NOMO-1 treated with dmso at 0.1 percent for 144 hours (cell line): ENCODE data around the gene TBX10.
A peak's percentile ranks its signal among the peaks of the same experiment; 100 is the strongest.
"Not testable (repeated sequence)": the region's sequence is repeated elsewhere in the genome, so short reads cannot be mapped to it uniquely, and the experiment has no call there.

Experiments
- DNase-seq: peaks from one replicate; lab custom pipeline; 2025; ENCODE audit not compliant: unreplicated experiment; lab: John Stamatoyannopoulos, UW

TBX10 gene

DNA sequence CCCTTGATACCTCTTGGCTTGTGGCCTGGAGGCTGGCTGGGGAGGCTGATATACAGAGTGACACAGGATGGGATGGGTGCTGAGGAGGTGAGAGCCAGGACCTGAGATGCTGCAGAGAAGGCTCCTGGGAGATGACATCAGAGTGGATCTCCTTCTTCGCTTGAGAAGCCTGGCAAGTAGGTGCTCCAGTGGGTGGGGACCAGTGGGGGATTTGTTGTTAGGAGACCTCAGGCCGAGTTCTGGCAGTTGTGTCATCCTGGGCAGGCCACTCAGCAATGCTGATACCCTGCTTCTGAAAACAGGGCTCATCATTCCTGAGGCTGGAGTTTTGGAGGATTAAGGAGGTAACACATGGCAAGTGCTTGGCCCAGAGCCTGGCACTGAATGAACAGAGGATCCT, 34.7 kb downstream of the TBX10 start:
- DNase-seq = no peak

DNA sequence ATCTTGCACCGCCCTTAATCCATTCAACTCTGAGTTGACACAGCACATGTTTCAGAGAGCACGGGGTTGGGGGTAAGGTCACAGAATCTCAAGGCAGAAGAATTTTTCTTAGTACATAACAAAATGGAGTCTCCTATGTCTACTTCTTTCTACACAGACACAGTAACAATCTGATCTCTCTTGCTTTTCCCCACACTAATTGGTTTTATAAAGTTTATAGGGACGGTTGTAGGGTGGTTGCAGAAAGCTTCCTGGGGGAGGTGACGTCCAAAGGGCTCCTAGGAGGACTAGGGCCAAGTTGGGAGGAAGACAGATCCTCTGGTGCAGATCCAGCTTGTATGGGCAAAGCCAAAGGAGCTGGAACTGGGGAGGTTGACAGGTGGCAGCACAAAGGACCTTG, 35.4 kb downstream of the TBX10 start:
- not testable (repeated sequence) for DNase-seq

DNA sequence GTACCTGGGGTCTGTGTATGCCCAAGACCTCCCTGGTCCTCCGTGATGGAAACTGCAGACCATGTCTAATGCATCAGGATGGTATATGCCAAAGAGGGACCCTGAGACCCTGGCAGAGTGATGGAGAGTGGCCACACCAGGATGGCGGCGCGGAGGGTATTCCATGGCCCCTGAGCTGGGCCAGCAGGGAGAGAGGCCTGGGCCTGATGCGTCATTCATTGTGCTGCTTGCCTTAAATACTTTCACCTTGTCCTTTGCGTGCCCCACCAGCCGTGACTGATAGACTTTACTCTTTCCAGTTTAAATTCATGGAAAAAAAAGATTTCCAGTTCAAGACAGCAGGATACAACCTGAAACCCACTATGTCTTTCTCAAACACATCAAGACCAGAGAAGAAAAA, 38.5 kb downstream of the TBX10 start:
- DNase-seq = no peak

DNA sequence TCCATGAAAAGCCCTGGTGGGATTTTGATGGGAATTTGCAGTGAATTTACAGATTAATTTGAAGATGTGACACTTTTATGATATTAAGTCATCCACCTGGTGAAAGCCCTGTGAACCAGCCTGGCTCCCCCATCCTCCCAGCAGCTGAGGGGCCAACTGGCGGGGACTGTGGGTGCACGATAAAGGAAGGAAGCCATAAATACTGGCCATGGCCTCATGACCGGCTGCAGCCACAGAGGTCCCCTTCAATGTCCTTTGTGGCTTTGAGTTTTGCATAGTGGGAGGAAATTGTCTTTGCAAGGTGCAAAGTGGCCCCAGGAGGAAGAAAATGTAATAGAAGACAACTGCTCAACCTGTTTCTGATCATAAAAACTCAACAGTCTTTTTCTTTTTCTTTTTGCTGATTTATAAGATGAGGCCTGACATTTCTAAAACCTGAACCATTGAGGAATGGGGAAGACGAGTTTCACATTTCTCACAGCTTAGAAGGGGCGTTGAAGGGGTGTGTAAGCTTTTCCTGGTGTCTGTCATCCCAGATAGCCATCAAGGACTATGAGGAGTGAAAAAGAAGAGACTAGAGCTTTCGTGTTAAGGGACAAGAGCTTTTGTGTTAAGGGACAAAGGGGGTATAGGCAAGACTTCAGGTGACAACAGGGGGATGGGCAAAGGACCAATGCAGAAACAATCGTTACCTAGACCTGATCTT, 39.1 kb downstream of the TBX10 start:
- peak; percentile 85 for DNase-seq

DNA sequence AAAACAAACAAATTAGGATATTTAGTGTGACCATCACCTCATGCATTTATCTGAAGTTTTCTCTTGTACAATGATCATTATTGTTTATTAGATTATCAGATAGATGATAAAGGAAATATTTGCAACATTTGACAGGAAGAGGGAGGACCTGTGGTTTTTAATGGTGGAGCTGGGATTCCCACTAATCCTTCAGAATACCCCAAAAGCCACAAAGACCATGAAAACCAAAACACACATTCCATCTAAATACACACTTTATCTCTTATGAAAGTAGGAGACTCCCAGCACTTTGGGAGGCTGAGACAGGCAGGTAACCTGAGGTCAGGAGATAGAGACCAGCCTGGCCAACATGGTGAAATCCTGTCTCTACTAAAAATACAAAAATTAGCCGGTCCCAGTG, 40.4 kb downstream of the TBX10 start:
- no peak for DNase-seq

DNA sequence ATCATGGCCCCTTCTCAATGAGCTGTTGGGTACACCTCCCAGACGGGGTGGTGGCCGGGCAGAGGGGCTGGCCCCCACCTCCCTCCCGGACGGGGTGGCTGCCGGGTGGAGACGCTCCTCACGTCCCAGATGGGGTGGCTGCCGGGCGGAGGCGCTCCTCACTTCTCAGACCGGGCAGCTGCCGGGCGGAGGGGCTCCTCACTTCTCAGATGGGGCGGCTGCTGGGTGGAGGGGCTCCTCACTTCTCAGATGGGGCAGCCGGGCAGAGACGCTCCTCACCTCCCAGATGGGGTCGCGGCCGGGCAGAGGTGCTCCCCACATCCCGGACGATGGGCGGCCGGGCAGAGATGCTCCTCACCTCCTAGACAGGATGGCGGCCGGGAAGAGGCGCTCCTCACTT, 41.6 kb downstream of the TBX10 start:
- DNase-seq = not testable (repeated sequence)

DNA sequence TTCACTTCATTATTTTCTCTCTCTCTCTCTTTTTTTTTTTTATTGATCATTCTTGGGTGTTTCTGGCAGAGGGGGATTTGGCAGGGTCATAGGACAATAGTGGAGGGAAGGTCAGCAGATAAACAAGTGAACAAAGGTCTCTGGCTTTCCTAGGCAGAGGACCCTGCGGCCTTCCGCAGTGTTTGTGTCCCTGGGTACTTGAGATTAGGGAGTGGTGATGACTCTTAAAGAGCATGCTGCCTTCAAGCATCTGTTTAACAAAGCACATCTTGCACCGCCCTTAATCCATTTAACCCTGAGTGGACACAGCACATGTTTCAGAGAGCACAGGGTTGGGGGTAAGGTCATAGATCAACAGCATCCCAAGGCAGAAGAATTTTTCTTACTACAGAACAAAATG, 42.1 kb downstream of the TBX10 start:
- DNase-seq = not testable (repeated sequence)

DNA sequence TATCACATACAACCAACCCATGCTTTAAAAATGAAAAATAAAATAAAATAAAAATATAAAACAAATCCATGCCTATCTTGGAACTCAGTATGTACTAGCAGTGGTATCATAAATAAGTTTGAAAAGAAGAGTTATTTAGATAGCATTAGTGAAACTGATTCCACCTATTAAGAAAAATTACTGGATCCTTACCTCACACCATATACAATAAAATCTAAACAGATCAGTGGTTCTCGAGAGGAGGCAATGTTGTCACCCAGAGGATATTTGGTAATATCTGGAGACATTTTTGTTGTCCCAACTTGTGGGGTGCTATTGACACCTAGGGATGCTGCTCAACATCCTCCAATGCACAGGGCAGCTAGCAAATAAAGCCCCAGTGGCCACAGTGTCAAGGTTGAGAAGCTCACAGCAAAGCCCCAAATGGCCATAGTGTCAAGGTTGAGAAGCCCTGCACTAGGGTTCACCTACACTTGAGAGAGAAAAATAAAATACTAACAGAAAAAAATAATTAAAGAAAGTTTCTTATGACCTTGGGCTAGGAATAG, 42.7 kb downstream of the TBX10 start:
- no peak for DNase-seq

DNA sequence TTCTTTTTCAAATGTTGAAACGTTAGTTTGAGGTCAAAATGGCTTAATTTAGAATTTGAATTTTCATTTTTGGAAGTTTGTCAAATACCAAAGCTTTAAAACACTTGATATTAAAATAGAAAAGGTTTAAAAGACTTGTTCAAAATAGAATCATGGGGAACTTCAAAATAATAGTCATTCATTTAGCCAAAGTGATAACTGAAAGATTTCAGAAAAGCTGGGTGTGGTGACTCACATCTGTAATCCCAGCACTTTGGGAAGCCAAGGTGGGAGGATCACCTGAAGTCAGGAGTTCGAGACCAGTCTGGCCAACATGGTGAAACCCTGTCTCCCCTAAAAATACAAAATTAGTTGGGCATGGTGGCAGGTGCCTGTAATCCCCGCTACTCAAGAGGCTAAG, 45.1 kb downstream of the TBX10 start:
- DNase-seq = no peak

DNA sequence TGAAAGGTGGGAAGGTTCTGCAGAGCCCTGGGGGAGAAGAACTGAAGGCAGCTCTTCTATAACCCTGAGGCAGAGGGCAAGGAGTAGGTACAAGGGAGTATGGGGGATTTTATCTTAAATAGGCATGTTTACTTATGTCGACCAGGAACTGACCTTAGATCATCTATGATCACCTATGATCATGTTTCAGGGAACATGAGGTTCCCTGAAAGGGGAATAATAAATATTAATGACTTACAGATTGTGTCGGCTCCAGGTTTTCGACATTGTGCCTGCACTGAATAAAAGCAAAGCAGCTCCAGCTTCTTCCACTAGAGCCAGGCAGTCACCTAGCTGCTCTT, 46.0 kb downstream of the TBX10 start:
- no peak for DNase-seq

DNA sequence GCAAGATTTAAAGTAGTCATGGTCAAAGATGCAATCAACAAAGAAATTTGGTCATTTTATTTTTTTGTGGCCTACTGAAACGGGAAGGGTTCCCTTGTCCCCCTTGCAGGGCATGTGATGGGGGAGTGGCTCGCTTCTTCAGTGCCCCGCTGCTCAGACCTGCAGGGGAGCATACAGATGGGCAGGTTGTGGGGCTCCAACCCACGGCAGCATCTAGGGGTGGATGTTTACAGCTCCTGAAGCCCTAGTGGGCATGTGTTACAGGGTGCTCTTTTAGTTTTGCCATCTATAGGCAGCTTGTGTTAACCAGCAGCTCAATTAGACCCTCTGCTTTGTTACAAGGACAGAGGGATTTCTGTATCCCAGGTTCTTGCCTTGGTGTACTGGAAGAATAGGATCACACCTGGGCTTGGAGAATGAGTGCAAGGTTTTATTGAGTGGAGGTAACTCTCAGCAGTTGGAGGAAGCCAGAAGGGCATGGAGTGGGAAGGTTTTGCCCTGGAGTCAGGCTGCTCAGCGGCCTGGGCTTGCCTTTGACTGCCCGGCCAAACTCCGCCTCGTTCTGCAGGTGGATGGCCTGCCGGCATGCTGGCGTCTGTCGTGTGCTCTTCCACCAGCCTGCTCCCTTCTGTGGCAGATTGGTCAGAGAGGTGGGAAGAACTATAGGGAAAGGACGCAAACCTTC, 46.5 kb downstream of the TBX10 start:
- DNase-seq = no peak

DNA sequence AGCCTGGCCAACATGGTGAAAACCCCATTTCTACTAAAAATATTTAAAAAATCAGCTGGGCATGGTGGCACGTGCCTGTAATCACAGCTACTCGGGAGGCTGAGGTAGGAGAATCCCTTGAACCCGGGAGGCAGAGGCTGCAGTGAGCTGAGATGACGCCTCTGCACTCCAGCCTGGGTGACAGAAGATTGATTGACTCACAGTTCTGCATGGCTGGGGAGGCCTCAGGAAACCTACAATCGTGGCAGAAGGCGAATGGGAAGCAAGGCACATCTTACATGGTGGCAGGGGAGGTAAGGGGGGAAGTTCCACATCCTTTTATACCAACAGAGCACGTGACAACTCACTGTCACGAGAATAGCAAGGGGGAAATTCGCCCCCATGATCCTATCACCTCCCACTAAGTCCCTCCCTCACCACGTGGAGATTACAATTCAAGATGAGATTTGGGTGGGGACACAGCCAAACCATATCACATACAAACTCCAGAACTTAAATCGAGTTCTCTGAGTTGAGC, 50.6 kb downstream of the TBX10 start:
- DNase-seq = not testable (repeated sequence)

DNA sequence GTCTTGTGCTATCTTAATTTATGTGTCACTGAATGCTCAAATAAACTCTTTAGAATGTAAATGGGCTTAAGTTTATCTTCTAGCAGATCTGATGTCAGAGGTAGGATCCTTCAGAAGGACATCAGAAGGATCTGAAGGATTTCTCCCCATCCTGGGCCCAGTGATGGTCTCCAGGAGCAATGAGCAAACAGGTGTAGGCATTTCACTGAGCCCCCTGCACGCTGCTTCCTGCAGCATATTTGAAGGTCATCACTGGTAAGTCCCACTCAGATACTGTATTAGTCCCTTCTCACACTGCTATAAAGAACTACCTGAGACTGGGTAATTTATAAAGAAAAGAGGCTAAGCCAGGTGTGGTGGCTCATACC, 51.4 kb downstream of the TBX10 start:
- DNase-seq = no peak

DNA sequence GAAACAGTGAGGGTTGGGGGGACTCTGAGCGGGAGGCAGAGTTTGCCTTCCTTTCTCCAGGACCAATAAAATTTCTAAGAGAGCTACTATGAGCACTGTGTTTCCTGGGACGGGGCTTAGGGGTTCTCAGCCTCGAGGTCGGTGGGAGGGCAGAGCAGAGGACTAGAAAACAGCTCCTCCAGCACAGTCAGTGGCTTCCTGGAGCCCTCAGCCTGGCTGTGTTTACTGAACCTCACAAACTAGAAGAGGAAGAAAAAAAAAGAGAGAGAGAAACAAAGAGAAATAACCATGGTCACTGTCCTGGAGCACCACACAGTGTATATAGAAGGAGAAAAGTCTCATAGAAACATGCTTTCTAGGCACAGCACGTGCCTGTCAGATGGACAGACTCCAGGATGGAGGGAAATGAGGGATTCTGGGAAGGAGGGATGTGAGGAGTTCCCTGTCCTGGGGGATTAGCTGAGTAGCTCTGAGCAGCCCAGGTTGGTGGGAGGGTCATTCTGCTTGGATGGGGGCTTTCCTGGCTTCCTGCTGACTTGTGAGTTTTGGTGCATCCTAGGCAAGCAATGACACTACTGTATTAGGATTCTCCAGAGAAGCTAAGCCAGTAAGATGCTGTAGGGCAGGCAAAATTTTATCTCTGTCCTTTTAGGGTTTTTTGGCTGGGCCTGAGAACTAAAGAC, 52.9 kb downstream of the TBX10 start:
- no peak for DNase-seq

DNA sequence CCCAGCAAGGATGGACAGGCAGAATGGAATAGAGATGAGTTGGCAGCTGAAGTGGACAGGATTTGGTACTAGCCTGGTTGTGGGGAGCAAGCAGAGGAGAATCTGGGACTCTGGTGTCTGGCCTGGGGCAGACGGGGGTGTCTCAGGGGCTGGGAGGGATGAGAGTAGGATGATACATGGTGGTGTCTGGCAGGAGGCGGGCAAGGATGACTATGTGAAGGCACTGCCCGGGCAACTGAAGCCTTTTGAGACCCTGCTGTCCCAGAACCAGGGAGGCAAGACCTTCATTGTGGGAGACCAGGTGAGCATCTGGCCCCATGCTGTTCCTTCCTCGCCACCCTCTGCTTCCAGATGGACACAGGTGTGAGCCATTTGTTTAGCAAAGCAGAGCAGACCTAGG, 53.7 kb downstream of the TBX10 start:
- no peak for DNase-seq

DNA sequence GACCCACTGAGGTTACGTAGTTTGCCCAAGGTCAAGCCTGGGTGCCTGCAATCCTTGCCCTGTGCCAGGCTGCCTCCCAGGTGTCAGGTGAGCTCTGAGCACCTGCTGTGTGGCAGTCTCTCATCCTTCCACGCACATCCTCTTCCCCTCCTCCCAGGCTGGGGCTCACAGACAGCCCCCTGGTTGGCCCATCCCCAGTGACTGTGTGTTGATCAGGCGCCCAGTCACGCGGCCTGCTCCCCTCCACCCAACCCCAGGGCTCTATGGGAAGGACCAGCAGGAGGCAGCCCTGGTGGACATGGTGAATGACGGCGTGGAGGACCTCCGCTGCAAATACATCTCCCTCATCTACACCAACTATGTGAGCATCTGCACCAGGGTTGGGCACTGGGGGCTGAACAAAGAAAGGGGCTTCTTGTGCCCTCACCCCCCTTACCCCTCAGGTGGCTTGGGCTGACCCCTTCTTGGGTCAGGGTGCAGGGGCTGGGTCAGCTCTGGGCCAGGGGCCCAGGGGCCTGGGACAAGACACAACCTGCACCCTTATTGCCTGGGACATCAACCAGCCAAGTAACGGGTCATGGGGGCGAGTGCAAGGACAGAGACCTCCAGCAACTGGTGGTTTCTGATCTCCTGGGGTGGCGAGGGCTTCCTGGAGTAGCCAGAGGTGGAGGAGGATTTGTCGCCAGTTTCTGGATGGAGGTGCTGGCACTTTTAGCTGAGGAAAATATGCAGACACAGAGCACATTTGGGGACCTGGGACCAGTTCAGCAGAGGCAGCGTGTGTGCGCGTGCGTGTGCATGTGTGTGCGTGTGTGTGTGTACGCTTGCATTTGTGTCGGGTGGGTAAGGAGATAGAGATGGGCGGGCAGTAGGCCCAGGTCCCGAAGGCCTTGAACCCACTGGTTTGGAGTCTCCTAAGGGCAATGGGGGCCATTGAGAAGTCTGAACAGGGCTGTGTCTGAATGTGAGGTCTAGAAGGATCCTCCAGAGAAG, 54.4 kb downstream of the TBX10 start:
- no peak for DNase-seq

DNA sequence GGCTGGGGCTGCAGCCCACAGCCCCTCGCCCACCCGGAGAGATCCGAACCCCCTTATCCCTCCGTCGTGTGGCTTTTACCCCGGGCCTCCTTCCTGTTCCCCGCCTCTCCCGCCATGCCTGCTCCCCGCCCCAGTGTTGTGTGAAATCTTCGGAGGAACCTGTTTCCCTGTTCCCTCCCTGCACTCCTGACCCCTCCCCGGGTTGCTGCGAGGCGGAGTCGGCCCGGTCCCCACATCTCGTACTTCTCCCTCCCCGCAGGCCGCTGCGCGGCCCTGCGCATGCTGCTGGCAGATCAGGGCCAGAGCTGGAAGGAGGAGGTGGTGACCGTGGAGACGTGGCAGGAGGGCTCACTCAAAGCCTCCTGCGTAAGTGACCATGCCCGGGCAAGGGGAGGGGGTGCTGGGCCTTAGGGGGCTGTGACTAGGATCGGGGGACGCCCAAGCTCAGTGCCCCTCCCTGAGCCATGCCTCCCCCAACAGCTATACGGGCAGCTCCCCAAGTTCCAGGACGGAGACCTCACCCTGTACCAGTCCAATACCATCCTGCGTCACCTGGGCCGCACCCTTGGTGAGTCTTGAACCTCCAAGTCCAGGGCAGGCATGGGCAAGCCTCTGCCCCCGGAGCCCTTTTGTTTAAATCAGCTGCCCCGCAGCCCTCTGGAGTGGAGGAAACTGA, 55.2 kb downstream of the TBX10 start:
- DNase-seq = peak; percentile 72

DNA sequence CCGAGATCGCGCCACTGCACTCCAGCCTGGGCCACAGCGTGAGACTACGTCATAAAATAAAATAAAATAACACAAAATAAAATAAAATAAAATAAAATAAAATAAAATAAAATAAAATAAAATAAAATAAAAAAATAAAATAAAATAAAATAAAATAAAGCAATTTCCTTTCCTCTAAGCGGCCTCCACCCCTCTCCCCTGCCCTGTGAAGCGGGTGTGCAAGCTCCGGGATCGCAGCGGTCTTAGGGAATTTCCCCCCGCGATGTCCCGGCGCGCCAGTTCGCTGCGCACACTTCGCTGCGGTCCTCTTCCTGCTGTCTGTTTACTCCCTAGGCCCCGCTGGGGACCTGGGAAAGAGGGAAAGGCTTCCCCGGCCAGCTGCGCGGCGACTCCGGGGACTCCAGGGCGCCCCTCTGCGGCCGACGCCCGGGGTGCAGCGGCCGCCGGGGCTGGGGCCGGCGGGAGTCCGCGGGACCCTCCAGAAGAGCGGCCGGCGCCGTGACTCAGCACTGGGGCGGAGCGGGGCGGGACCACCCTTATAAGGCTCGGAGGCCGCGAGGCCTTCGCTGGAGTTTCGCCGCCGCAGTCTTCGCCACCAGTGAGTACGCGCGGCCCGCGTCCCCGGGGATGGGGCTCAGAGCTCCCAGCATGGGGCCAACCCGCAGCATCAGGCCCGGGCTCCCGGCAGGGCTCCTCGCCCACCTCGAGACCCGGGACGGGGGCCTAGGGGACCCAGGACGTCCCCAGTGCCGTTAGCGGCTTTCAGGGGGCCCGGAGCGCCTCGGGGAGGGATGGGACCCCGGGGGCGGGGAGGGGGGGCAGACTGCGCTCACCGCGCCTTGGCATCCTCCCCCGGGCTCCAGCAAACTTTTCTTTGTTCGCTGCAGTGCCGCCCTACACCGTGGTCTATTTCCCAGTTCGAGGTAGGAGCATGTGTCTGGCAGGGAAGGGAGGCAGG, 56.0 kb downstream of the TBX10 start, which contains the start of gene GSTP1:
TSS of gene GSTP1 (plus strand) at position 566 of the 958 bp plus-strand sequence. CDS start at position 598, 32 bp downstream.
- DNase-seq = peak; percentile 85

DNA sequence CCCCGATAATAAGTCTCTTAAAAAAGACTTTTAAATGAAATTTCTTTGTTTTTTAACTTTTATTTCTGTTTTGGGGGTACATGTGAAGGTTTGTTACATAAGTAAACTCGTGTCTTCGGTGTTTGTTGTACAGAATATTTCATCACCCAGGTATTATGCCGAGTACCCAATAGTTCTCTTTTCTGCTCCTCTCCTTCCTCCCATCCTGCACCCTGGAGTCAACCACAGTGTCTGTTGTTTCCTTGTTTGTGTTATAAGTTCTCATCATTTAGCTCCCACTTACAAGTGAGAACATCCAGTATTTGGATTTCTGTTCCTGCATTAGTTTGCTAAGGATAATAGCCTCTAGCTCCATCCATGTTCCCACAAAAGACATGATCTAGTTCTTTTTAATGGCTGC, 57.6 kb downstream of the TBX10 start:
- DNase-seq = no peak
